Neural progenitor cell (in vitro differentiated cells): Measurements from ENCODE around the gene MYO1C. TPM values are rescaled to one million over a fixed set of nuclear protein-coding genes. Genes with fewer than 3 reads are reported as not detected.

Experiments used
- DNase-seq: peaks from one replicate; pipeline ENCODE4 v3.0.0-alpha.2; 2016; ENCODE audit warnings: low spot score
- H2AFZ ChIP-seq: fragments of 200-600 bp; sonication (generic); replicated peaks from 2 replicates; pipeline ENCODE4 v1.6.1; 2016; ENCODE audit warnings: antibody characterized with exemption
- H3F3A ChIP-seq: fragments of 200-600 bp; sonication (generic); 2 replicates; pipeline ENCODE4 v1.6.1; 2016; ENCODE audit warnings: antibody characterized with exemption, low read depth
- H3K27ac ChIP-seq: fragments of 200-600 bp; sonication (generic); 2 replicates; pipeline ENCODE4 v1.5.1; 2016; ENCODE audit warnings: mild to moderate bottlenecking
- H3K27me3 ChIP-seq: fragments of 200-600 bp; sonication (generic); 2 replicates; pipeline ENCODE4 v1.6.1; 2016; ENCODE audit warnings: mild to moderate bottlenecking, moderate library complexity
- H3K36me3 ChIP-seq: fragments of 200-600 bp; sonication (generic); 2 replicates; pipeline ENCODE4 v1.5.1; 2016
- H3K4me1 ChIP-seq: fragments of 200-600 bp; sonication (generic); 2 replicates; pipeline ENCODE4 v1.6.1; 2016; ENCODE audit warnings: mixed run types
- H3K4me2 ChIP-seq: fragments of 200-600 bp; sonication (generic); 2 replicates; pipeline ENCODE4 v1.6.1; 2016
- H3K4me3 ChIP-seq: fragments of 200-600 bp; sonication (generic); 2 replicates; pipeline ENCODE4 v1.5.1; 2016
- H3K79me2 ChIP-seq: fragments of 200-600 bp; sonication (generic); 2 replicates; pipeline ENCODE4 v1.6.1; 2016; ENCODE audit warnings: low read depth
- H3K9ac ChIP-seq: fragments of 200-600 bp; sonication (generic); 2 replicates; pipeline ENCODE4 v1.6.1; 2016
- H3K9me3 ChIP-seq: fragments of 200-600 bp; sonication (generic); 2 replicates; pipeline ENCODE4 v1.5.1; 2016; ENCODE audit warnings: low read depth
- H4K20me1 ChIP-seq: fragments of 200-600 bp; sonication (generic); 2 replicates; pipeline ENCODE4 v1.6.1; 2016; ENCODE audit warnings: low read depth
- H3K27ac Mint-ChIP-seq: 3 replicates; pipeline ENCODE4 v1.8.0; 2021; ENCODE audit warnings: mixed read lengths
- H3K27me3 Mint-ChIP-seq: 2 replicates; pipeline ENCODE4 v1.8.0; 2022; ENCODE audit warnings: low read depth, mild to moderate bottlenecking, inconsistent platforms, moderate library complexity, mixed read lengths; ENCODE audit not compliant: insufficient read depth
- H3K36me3 Mint-ChIP-seq: 3 replicates; pipeline ENCODE4 v1.8.0; 2021; ENCODE audit warnings: mixed read lengths
- H3K4me1 Mint-ChIP-seq: 3 replicates; pipeline ENCODE4 v1.8.0; 2021; ENCODE audit warnings: mixed read lengths
- H3K4me3 Mint-ChIP-seq: 3 replicates; pipeline ENCODE4 v1.8.0; 2021; ENCODE audit warnings: mild to moderate bottlenecking, moderate library complexity, mixed read lengths
- H3K9me3 Mint-ChIP-seq: 3 replicates; pipeline ENCODE4 v1.8.0; 2020; ENCODE audit warnings: mixed read lengths
- EZH2 ChIP-seq: fragments of 200-600 bp; sonication (generic); IDR thresholded peaks from 2 replicates; pipeline ENCODE4 v1.6.1; 2017; ENCODE audit warnings: antibody characterized with exemption, mild to moderate bottlenecking, moderate library complexity
- EZH2phosphoT487 ChIP-seq: fragments of 200-600 bp; sonication (generic); IDR thresholded peaks from 2 replicates; pipeline ENCODE4 v1.6.1; 2017; ENCODE audit warnings: antibody characterized with exemption
- total RNA-seq: library from RNA; depleted of rRNA; stranded (reverse); fragments of >200 nt; gene quantifications from 2 replicates; pipeline ENCODE4 v1.2.3, GENCODE V29; 2015; ENCODE audit warnings: low replicate concordance
- TF ChIP-seq, protein P1 (sequence below): fragments of 200-600 bp; sonication (generic); IDR thresholded peaks from 2 replicates; pipeline ENCODE4 v1.5.1; 2017; ENCODE audit warnings: antibody characterized with exemption, mild to moderate bottlenecking

MYO1C gene
- total RNA-seq, 1 donor from 2014 or later = 28.7 TPM

DNA sequence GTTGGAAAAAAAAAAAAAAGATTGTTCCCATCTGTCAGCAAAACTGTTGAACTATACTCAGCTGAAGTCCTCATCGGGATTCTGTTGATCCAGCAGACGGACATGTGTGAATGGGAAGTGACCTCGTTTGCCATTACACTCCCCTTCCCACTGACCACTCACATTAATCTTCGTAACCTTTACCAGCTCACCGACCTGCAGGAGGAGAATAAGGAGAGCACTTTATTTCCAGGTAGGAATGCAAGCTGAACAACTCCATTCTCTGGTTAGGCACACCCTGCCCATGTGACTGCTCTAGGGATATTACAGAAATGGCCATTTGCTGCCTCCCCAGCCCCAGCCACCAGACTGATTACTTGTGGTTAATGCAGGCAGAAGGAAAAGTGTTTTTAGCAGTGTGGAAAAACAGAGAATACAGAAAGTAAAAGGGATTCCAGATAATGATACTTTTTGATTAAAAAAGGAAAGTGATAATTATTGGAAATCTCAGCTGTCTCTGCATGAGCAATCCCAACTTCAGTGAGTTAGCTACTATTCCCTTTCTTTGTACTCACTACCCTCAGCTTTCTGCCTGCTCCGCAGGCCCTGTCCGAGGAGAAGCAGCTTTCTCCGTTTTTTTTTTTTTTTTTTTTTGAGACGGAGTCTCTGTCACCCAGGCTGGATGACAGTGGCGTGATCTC, 68.9 kb downstream of the MYO1C start:
- H3K36me3 ChIP-seq = peaks cover 8% of the 10 kb centered on the region

GRCh38 chr17:1422885-1423284, 69.6 kb downstream of the MYO1C start:
- Mint-ChIP-seq H3K27me3 (no peaks in the 10 kb centered on the region), H3K9me3 (no peaks in the 10 kb centered on the region), H3K36me3 (peaks cover 33% of the 10 kb centered on the region), H3K4me3 (no peak overlapping the region), H3K27ac (peak overlapping the region; percentile 9), H3K4me1 (peaks cover 13% of the 10 kb centered on the region)
- H3K4me3 ChIP-seq = no peak overlapping the region
- no peaks in the 10 kb centered on the region for H3K4me1 ChIP-seq
- no peaks in the 10 kb centered on the region for H3F3A ChIP-seq
- H4K20me1 ChIP-seq = peaks cover 4% of the 10 kb centered on the region
- no peak overlapping the region for H3K9ac ChIP-seq
- H3K9me3 ChIP-seq = no peaks in the 10 kb centered on the region
- peaks cover 8% of the 10 kb centered on the region for H3K36me3 ChIP-seq
- no peak overlapping the region for H2AFZ ChIP-seq
- no peak for TF ChIP-seq EZH2
- TF ChIP-seq EZH2phosphoT487 = no peak
- TF ChIP-seq, protein P1, sequence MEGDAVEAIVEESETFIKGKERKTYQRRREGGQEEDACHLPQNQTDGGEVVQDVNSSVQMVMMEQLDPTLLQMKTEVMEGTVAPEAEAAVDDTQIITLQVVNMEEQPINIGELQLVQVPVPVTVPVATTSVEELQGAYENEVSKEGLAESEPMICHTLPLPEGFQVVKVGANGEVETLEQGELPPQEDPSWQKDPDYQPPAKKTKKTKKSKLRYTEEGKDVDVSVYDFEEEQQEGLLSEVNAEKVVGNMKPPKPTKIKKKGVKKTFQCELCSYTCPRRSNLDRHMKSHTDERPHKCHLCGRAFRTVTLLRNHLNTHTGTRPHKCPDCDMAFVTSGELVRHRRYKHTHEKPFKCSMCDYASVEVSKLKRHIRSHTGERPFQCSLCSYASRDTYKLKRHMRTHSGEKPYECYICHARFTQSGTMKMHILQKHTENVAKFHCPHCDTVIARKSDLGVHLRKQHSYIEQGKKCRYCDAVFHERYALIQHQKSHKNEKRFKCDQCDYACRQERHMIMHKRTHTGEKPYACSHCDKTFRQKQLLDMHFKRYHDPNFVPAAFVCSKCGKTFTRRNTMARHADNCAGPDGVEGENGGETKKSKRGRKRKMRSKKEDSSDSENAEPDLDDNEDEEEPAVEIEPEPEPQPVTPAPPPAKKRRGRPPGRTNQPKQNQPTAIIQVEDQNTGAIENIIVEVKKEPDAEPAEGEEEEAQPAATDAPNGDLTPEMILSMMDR = no peak
- peaks cover 30% of the 10 kb centered on the region for H3K79me2 ChIP-seq
- H3K4me2 ChIP-seq = no peak overlapping the region
- H3K27me3 ChIP-seq = no peaks in the 10 kb centered on the region
- no peak for DNase-seq
- H3K27ac ChIP-seq = no peak overlapping the region

More for the DNA sequence above, 68.9 kb downstream of the MYO1C start:
- peaks cover 13% of the 10 kb centered on the region for H3K4me1 Mint-ChIP-seq
- no peaks in the 10 kb centered on the region for H3K9me3 Mint-ChIP-seq
- no peaks in the 10 kb centered on the region for H3K27me3 Mint-ChIP-seq
- no peak overlapping the region for H3K4me2 ChIP-seq
- H2AFZ ChIP-seq = no peak overlapping the region
- DNase-seq = no peak
- H3K79me2 ChIP-seq = peaks cover 37% of the 10 kb centered on the region
- TF ChIP-seq EZH2phosphoT487 (no peak), EZH2 (no peak)
- TF ChIP-seq, protein P1 = no peak
- H3K4me1 ChIP-seq = no peaks in the 10 kb centered on the region
- H3K27ac Mint-ChIP-seq = no peak overlapping the region
- no peak overlapping the region for H3K27ac ChIP-seq
- H3K4me3 Mint-ChIP-seq = no peak overlapping the region
- peaks cover 33% of the 10 kb centered on the region for H3K36me3 Mint-ChIP-seq
- H3K9me3 ChIP-seq = no peaks in the 10 kb centered on the region
- H3K9ac ChIP-seq = no peak overlapping the region
- peaks cover 4% of the 10 kb centered on the region for H4K20me1 ChIP-seq
- no peak overlapping the region for H3K4me3 ChIP-seq
- H3F3A ChIP-seq = no peaks in the 10 kb centered on the region
- H3K27me3 ChIP-seq = no peaks in the 10 kb centered on the region

GRCh38 chr17:1421470-1421869, 71.0 kb downstream of the MYO1C start:
- no peaks in the 10 kb centered on the region for H3F3A ChIP-seq
- peaks cover 13% of the 10 kb centered on the region for H3K4me1 Mint-ChIP-seq
- no peak overlapping the region for H3K4me3 ChIP-seq
- no peaks in the 10 kb centered on the region for H3K27me3 ChIP-seq
- no peak overlapping the region for H3K4me2 ChIP-seq
- no peak overlapping the region for H2AFZ ChIP-seq
- H3K79me2 ChIP-seq = peaks cover 16% of the 10 kb centered on the region
- H3K27me3 Mint-ChIP-seq = no peaks in the 10 kb centered on the region
- H3K9me3 ChIP-seq = no peaks in the 10 kb centered on the region
- peaks cover 4% of the 10 kb centered on the region for H4K20me1 ChIP-seq
- no peak for DNase-seq
- no peak overlapping the region for H3K27ac Mint-ChIP-seq
- H3K36me3 ChIP-seq = peaks cover 8% of the 10 kb centered on the region
- H3K4me1 ChIP-seq = no peaks in the 10 kb centered on the region
- peaks cover 32% of the 10 kb centered on the region for H3K36me3 Mint-ChIP-seq
- H3K9ac ChIP-seq = no peak overlapping the region
- no peak overlapping the region for H3K4me3 Mint-ChIP-seq
- TF ChIP-seq EZH2phosphoT487 = no peak
- TF ChIP-seq, protein P1 = no peak
- no peak for TF ChIP-seq EZH2
- H3K27ac ChIP-seq = no peak overlapping the region
- H3K9me3 Mint-ChIP-seq = no peaks in the 10 kb centered on the region
